Hematopoietic multipotent progenitor cell (in vitro differentiated cells): ENCODE measurements around the gene SMC4. TPM values are rescaled to one million over a fixed set of nuclear protein-coding genes. Genes with fewer than 3 reads are reported as not detected.
A peak's percentile ranks its signal among the peaks of the same experiment; 100 is the strongest.
"Not testable (repeated sequence)": the region's sequence is repeated elsewhere in the genome, so short reads cannot be mapped to it uniquely, and the experiment has no call there.

ENCODE experiments used
- DNase-seq, 3 donors: peaks; one replicate each; pipeline ENCODE4 v3.0.0-alpha.2; 2011 to 2015; ENCODE audit warnings: low read depth in 2 of 3, low spot score in 2 of 3
- total RNA-seq: library from RNA; depleted of rRNA; stranded (reverse); fragments of >200 nt; gene quantifications from one replicate; pipeline ENCODE4 v1.2.3, GENCODE V29; 2012

Gene SMC4
- 39.9 TPM for total RNA-seq

GRCh38 chr3:160399125-160400029 is at the start of gene SMC4, which contains the start of gene IFT80:
SMC4 (plus strand) TSS chr3:160399650; CDS start chr3:160400827, 1,177 bp downstream.
IFT80 (minus strand) TSS chr3:160399225; CDS start chr3:160384600, 14,625 bp downstream.
- peak; percentile 88 to 97 (median 95) for DNase-seq

GRCh38 chr3:160355826-160356225 is 43.6 kb upstream of the SMC4 start:
- no peak for DNase-seq

- DNase-seq: not testable (repeated sequence)
Observed at GRCh38 chr3:160362896-160363295, 36.6 kb upstream of the SMC4 start.

- DNase-seq: no peak
Observed at GRCh38 chr3:160365869-160366522, 33.5 kb upstream of the SMC4 start.

- DNase-seq: peak; percentile 1 to 88 (median 62)
Observed at GRCh38 chr3:160368804-160369203, 30.6 kb upstream of the SMC4 start.

- no peak for DNase-seq
Observed at GRCh38 chr3:160369784-160370183, 29.7 kb upstream of the SMC4 start.

- no peak for DNase-seq
Observed at GRCh38 chr3:160370987-160371857, 28.2 kb upstream of the SMC4 start.

- no peak for DNase-seq
Observed at GRCh38 chr3:160372780-160373179, 26.7 kb upstream of the SMC4 start.

GRCh38 chr3:160373655-160374054 is 25.8 kb upstream of the SMC4 start:
- no peak for DNase-seq

- no peak for DNase-seq
Observed at GRCh38 chr3:160374472-160374871, 25.0 kb upstream of the SMC4 start.

- no peak for DNase-seq
Observed at GRCh38 chr3:160374925-160375324, 24.5 kb upstream of the SMC4 start.

- no peak for DNase-seq
Observed at GRCh38 chr3:160376681-160377080, 22.8 kb upstream of the SMC4 start.

- DNase-seq: no peak
Observed at GRCh38 chr3:160378331-160379109, 20.9 kb upstream of the SMC4 start.

- no peak for DNase-seq
Observed at GRCh38 chr3:160379628-160380214, 19.7 kb upstream of the SMC4 start.

- DNase-seq: no peak
Observed at GRCh38 chr3:160381470-160381869, 18.0 kb upstream of the SMC4 start.

- no peak for DNase-seq
Observed at GRCh38 chr3:160384639-160385318, 14.7 kb upstream of the SMC4 start.

- DNase-seq: no peak
Observed at GRCh38 chr3:160390565-160391138, 8.8 kb upstream of the SMC4 start.

GRCh38 chr3:160392798-160393197 is 6.7 kb upstream of the SMC4 start:
- DNase-seq: no peak
